ENCODE measurements around the gene GPAT3.

Gene GPAT3

GRCh38 chr4:83603129-83603528, 67.2 kb downstream of the GPAT3 start:
- CTCF ChIA-PET: no interaction called here
- no peaks in the 10 kb centered on the region for H3K4me1 ChIP-seq (ENCODE audit: control insufficient read depth, insufficient read depth, low read length)
- H3K36me3 ChIP-seq (ENCODE audit: control insufficient read depth in 2 of 2, insufficient read depth in 1 of 2, low read length in 2 of 2): peaks cover 0 to 3% of the 10 kb centered on the region in 2 experiments; a peak in 1 of 3 replicates
- H3K9me3 ChIP-seq (ENCODE audit: control insufficient read depth, insufficient read depth, low read depth, low read length): no peaks in the 10 kb centered on the region
- H3K4me3 ChIP-seq (ENCODE audit: low read depth, low read length): no peak overlapping the region
- no peak overlapping the region for H3K27ac ChIP-seq (ENCODE audit: extremely low read depth, low read depth, low read length)
- TF ChIP-seq ZNF211 (tag by site-specific recombination; IDR thresholded peaks at IDR 0.05; ENCODE audit: low read depth): no peak
- TF ChIP-seq ZNF660 (tag by site-specific recombination; IDR thresholded peaks at IDR 0.05): no peak
- TF ChIP-seq BCL11A (tag by site-specific recombination; IDR thresholded peaks at IDR 0.05; ENCODE audit: low read depth): no peak
- TF ChIP-seq REST (tag by site-specific recombination; IDR thresholded peaks at IDR 0.05): no peak
- TF ChIP-seq ZNF121 (tag by site-specific recombination; IDR thresholded peaks at IDR 0.05): no peak
- no peak for TF ChIP-seq OSR2 (tag by site-specific recombination; IDR thresholded peaks at IDR 0.05)
- TF ChIP-seq ZNF221 (tag by site-specific recombination; IDR thresholded peaks at IDR 0.05; ENCODE audit: borderline replicate concordance): no peak
- TF ChIP-seq ZNF362 (tag by site-specific recombination; IDR thresholded peaks at IDR 0.05): no peak
- TF ChIP-seq ZNF184 (tag by site-specific recombination; IDR thresholded peaks at IDR 0.05): no peak
- no peak for TF ChIP-seq ZNF132 (tag by site-specific recombination; IDR thresholded peaks at IDR 0.05; ENCODE audit: borderline replicate concordance)
- TF ChIP-seq ZNF639 (tag by site-specific recombination; IDR thresholded peaks at IDR 0.05): no peak
- no peak for TF ChIP-seq ZNF138 (tag by site-specific recombination; IDR thresholded peaks at IDR 0.05; ENCODE audit: borderline replicate concordance)
- no peak for TF ChIP-seq GLIS2 (tag by site-specific recombination; IDR thresholded peaks at IDR 0.05)
- TF ChIP-seq ZFP69B (tag by site-specific recombination; IDR thresholded peaks at IDR 0.05): no peak
- POLR2A ChIA-PET: no interaction called here

- Histone ChIP-seq H3K4me3 (ENCODE audit: low read depth, low read length) (no peak overlapping the region), H3K9me3 (ENCODE audit: control insufficient read depth, insufficient read depth, low read depth, low read length) (no peaks in the 10 kb centered on the region), H3K36me3 (ENCODE audit: control insufficient read depth in 2 of 2, insufficient read depth in 1 of 2, low read length in 2 of 2) (no peaks in the 10 kb centered on the region), H3K4me1 (ENCODE audit: control insufficient read depth, insufficient read depth, low read length) (no peaks in the 10 kb centered on the region), H3K27ac (ENCODE audit: extremely low read depth, low read depth, low read length) (no peak overlapping the region)
- ChIA-PET CTCF (interaction anchor here (0.6 kb wide), 2 partner anchors 43 to 225 kb away, joined by 4 to 8 read pairs; no protein-coding TSS in a partner anchor), POLR2A (no interaction called here)
- TF ChIP-seq ZNF777 (tag by site-specific recombination; IDR thresholded peaks at IDR 0.05; ENCODE audit: borderline replicate concordance) (no peak), PRDM10 (tag by site-specific recombination; IDR thresholded peaks at IDR 0.05) (no peak), ZNF791 (tag by site-specific recombination; IDR thresholded peaks at IDR 0.05) (no peak), ZNF211 (tag by site-specific recombination; IDR thresholded peaks at IDR 0.05; ENCODE audit: low read depth) (no peak), ZNF513 (tag by site-specific recombination; IDR thresholded peaks at IDR 0.05) (no peak), ZBTB48 (tag by site-specific recombination; IDR thresholded peaks at IDR 0.05) (no peak), ZNF580 (tag by site-specific recombination; IDR thresholded peaks at IDR 0.05) (no peak), HOXD13 (CRISPR knock-in tag; IDR thresholded peaks at IDR 0.05; ENCODE audit: borderline replicate concordance) (no peak), ZNF214 (tag by site-specific recombination; IDR thresholded peaks at IDR 0.05; ENCODE audit: borderline replicate concordance) (no peak)
These were observed 68.4 kb downstream of the GPAT3 start for GRCh38 chr4:83604321-83604720.
